H1 (cell line): ENCODE data around the gene KDM1A. TPM values are rescaled to one million over a fixed set of nuclear protein-coding genes. Genes with fewer than 3 reads are reported as not detected.

Source experiments
- HDAC2 ChIP-seq, 2 experiments: fragments of 300-600 bp in 1 of 2; sonication (generic) in 1 of 2; IDR thresholded peaks; 2 replicates each; pipeline ENCODE4 v1.6.1; 2011 to 2012; ENCODE audit warnings: low read depth in 2 of 2, low read length in 2 of 2, mild to moderate bottlenecking in 2 of 2, moderate library complexity in 2 of 2, borderline replicate concordance in 1 of 2, inconsistent platforms in 1 of 2
- TCF12 ChIP-seq: IDR thresholded peaks from 2 replicates; pipeline ENCODE4 v1.6.1; 2011; ENCODE audit warnings: low read depth, mild to moderate bottlenecking, low read length
- TEAD4 ChIP-seq: IDR thresholded peaks from 2 replicates; pipeline ENCODE4 v1.6.1; 2012; ENCODE audit warnings: low read depth, low read length, inconsistent platforms, mixed read lengths
- polyA plus RNA-seq, 7 experiments: library from polyadenylated mRNA; depleted of rRNA in 3 of 7; stranded (reverse) in 5 of 7; unstranded in 2 of 7; fragments of >200 nt in 5 of 7; fragments of 200-250 nt in 2 of 7; gene quantifications; 1 replicate in 5 of 7; 2 replicates in 1 of 7; 4 replicates in 1 of 7; pipeline versions ENCODE4 v1.2.1 to v1.2.3, GENCODE V29; 2011 to 2013; ENCODE audit warnings: missing spikeins in 2 of 7, mixed read lengths in 2 of 7
- total RNA-seq: library from RNA; stranded (reverse); fragmentation: NEBNext Ultra II Directional; extraction: Animal tissue kit (Norgen Biotek cat#: 25700); gene quantifications from 2 replicates; pipeline ENCODE4 v1.2.1, GENCODE V29; 2021
- TF ChIP-seq, protein P1 (sequence below): fragments of 300-600 bp; sonication (generic); IDR thresholded peaks from 2 replicates; pipeline ENCODE4 v1.7.1; 2012; ENCODE audit warnings: low read length, moderate library complexity, mild to moderate bottlenecking, inconsistent platforms; ENCODE audit not compliant: insufficient replicate concordance
- TF ChIP-seq, protein P2 (sequence below), 3 experiments: IDR thresholded peaks; 1 replicate in 2 of 3; 2 replicates in 1 of 3; pipeline versions ENCODE4 v1.5.1 to v1.6.1; 2011; ENCODE audit warnings: low read length in 3 of 3, mild to moderate bottlenecking in 3 of 3, inconsistent platforms in 2 of 3, low read depth in 1 of 3, moderate library complexity in 1 of 3; ENCODE audit not compliant: insufficient read depth in 1 of 3; ENCODE audit errors: control extremely low read depth in 1 of 3
- TF ChIP-seq, protein P3 (sequence below): IDR thresholded peaks from 2 replicates; pipeline ENCODE4 v1.6.1; 2011; ENCODE audit warnings: low read length, improper control_type of control experiment

Gene KDM1A
- total and polyA plus RNA-seq, 2 of the 8 experiments (the other 6 are each of a cell fraction or from before 2014, with no cell fraction given), result 216 to 275 TPM

DNA sequence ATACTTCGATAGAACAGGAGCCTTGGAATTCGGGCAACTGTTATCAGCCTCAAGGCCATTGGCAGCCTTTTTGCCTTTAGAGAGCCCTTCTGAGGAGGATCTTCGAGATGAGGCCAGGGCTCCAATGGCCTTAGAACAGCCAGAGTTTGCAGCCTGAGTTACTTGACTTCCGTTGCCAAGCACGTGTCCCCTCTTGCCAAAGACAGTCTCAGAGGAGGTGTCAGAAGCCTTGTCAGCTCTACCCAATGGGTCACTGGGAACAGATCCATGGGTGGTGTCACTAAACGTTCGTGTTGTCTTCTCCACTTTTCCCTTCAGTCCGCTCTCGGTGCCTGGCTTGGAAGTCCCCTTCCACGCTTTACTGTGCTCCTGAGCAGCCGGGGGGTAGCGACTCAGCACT is 73.2 kb downstream of the KDM1A start (continued):
- TF ChIP-seq, protein P1, sequence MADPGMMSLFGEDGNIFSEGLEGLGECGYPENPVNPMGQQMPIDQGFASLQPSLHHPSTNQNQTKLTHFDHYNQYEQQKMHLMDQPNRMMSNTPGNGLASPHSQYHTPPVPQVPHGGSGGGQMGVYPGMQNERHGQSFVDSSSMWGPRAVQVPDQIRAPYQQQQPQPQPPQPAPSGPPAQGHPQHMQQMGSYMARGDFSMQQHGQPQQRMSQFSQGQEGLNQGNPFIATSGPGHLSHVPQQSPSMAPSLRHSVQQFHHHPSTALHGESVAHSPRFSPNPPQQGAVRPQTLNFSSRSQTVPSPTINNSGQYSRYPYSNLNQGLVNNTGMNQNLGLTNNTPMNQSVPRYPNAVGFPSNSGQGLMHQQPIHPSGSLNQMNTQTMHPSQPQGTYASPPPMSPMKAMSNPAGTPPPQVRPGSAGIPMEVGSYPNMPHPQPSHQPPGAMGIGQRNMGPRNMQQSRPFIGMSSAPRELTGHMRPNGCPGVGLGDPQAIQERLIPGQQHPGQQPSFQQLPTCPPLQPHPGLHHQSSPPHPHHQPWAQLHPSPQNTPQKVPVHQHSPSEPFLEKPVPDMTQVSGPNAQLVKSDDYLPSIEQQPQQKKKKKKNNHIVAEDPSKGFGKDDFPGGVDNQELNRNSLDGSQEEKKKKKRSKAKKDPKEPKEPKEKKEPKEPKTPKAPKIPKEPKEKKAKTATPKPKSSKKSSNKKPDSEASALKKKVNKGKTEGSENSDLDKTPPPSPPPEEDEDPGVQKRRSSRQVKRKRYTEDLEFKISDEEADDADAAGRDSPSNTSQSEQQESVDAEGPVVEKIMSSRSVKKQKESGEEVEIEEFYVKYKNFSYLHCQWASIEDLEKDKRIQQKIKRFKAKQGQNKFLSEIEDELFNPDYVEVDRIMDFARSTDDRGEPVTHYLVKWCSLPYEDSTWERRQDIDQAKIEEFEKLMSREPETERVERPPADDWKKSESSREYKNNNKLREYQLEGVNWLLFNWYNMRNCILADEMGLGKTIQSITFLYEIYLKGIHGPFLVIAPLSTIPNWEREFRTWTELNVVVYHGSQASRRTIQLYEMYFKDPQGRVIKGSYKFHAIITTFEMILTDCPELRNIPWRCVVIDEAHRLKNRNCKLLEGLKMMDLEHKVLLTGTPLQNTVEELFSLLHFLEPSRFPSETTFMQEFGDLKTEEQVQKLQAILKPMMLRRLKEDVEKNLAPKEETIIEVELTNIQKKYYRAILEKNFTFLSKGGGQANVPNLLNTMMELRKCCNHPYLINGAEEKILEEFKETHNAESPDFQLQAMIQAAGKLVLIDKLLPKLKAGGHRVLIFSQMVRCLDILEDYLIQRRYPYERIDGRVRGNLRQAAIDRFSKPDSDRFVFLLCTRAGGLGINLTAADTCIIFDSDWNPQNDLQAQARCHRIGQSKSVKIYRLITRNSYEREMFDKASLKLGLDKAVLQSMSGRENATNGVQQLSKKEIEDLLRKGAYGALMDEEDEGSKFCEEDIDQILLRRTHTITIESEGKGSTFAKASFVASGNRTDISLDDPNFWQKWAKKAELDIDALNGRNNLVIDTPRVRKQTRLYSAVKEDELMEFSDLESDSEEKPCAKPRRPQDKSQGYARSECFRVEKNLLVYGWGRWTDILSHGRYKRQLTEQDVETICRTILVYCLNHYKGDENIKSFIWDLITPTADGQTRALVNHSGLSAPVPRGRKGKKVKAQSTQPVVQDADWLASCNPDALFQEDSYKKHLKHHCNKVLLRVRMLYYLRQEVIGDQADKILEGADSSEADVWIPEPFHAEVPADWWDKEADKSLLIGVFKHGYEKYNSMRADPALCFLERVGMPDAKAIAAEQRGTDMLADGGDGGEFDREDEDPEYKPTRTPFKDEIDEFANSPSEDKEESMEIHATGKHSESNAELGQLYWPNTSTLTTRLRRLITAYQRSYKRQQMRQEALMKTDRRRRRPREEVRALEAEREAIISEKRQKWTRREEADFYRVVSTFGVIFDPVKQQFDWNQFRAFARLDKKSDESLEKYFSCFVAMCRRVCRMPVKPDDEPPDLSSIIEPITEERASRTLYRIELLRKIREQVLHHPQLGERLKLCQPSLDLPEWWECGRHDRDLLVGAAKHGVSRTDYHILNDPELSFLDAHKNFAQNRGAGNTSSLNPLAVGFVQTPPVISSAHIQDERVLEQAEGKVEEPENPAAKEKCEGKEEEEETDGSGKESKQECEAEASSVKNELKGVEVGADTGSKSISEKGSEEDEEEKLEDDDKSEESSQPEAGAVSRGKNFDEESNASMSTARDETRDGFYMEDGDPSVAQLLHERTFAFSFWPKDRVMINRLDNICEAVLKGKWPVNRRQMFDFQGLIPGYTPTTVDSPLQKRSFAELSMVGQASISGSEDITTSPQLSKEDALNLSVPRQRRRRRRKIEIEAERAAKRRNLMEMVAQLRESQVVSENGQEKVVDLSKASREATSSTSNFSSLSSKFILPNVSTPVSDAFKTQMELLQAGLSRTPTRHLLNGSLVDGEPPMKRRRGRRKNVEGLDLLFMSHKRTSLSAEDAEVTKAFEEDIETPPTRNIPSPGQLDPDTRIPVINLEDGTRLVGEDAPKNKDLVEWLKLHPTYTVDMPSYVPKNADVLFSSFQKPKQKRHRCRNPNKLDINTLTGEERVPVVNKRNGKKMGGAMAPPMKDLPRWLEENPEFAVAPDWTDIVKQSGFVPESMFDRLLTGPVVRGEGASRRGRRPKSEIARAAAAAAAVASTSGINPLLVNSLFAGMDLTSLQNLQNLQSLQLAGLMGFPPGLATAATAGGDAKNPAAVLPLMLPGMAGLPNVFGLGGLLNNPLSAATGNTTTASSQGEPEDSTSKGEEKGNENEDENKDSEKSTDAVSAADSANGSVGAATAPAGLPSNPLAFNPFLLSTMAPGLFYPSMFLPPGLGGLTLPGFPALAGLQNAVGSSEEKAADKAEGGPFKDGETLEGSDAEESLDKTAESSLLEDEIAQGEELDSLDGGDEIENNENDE, result no peak
- no peak for TF ChIP-seq TEAD4
- TF ChIP-seq, protein P2, sequence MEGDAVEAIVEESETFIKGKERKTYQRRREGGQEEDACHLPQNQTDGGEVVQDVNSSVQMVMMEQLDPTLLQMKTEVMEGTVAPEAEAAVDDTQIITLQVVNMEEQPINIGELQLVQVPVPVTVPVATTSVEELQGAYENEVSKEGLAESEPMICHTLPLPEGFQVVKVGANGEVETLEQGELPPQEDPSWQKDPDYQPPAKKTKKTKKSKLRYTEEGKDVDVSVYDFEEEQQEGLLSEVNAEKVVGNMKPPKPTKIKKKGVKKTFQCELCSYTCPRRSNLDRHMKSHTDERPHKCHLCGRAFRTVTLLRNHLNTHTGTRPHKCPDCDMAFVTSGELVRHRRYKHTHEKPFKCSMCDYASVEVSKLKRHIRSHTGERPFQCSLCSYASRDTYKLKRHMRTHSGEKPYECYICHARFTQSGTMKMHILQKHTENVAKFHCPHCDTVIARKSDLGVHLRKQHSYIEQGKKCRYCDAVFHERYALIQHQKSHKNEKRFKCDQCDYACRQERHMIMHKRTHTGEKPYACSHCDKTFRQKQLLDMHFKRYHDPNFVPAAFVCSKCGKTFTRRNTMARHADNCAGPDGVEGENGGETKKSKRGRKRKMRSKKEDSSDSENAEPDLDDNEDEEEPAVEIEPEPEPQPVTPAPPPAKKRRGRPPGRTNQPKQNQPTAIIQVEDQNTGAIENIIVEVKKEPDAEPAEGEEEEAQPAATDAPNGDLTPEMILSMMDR (IDR thresholded peaks at IDR 0.05; ENCODE audit: control extremely low read depth in 1 of 3, insufficient read depth in 1 of 3, low read depth in 1 of 3, low read length in 3 of 3), result no peak
- no peak for TF ChIP-seq TCF12
- TF ChIP-seq, protein P3, sequence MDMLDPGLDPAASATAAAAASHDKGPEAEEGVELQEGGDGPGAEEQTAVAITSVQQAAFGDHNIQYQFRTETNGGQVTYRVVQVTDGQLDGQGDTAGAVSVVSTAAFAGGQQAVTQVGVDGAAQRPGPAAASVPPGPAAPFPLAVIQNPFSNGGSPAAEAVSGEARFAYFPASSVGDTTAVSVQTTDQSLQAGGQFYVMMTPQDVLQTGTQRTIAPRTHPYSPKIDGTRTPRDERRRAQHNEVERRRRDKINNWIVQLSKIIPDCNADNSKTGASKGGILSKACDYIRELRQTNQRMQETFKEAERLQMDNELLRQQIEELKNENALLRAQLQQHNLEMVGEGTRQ, result no peak
- no peak for TF ChIP-seq HDAC2 (IDR thresholded peaks at IDR 0.05; ENCODE audit: borderline replicate concordance in 1 of 2, low read depth in 2 of 2, low read length in 2 of 2)
